Activated T-cell treated with anti-CD3 and anti-CD28 coated beads, Interleukin-2, amount 50 U/mL, for 48 hours (primary cell): ENCODE measurements around the gene DMXL1.

Experiments used
- DNase-seq, 2 experiments: peaks; one replicate each; pipeline ENCODE4 v3.0.0-alpha.2; 2020

Gene DMXL1

GRCh38 chr5:119271758-119272730, 201.2 kb downstream of the DMXL1 start:
- DNase-seq: no peak

DNA sequence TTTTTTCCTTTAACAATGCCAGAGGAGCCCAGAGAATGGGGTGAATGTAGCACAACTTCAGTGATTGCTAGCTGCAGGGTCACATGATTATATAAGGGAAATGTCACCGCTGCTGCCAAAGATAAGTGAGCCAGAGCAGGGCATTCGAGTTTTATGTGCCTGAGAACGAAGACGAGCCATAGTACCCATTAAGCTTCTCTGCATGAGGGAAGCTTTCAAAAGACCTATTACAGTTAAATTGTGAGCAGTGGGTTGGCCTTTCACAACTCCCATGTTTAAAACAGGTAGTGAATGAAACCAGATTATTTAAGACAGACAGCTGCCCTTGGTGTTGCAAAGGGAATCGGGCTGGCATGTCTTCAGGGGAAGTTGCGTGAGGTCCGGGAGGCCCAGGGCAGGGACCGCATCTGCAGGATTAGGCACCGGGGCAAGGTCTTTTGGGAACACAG, 202.5 kb downstream of the DMXL1 start:
- no peak for DNase-seq

DNA sequence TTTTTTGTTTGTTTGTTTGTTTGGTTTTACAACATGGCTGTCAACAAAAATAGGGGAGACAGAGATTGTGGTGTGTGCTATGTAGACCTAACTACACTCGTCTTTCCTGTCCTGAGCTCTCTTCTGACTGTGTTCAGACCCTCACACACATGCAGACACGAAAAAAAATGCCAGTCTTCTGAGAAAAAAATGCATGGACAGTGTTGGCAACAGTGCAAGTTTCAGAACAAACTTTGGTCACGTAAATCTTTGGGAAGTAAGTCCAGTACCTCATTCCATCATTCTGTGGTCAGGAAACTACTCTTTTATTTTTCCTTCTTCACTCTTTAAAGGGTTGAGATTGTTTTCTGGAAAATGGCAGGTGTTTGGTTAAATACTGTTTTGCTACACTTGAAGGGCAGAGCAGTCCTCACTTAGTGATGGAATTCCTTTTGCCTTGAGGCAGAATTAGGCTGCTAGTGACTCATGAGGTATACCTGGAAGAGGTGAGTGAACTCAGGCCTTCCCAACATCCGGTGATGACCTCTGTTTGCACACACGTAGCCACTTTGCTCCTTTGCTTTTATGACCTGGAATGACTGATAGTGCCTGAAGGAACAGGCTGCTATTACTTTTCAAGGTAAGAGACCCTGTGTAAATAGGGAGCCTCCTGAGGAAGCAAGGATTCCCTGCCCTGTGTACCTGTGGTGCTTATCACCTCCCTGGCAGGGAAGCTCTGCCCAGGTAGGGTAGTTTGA, 203.3 kb downstream of the DMXL1 start:
- no peak for DNase-seq

DNA sequence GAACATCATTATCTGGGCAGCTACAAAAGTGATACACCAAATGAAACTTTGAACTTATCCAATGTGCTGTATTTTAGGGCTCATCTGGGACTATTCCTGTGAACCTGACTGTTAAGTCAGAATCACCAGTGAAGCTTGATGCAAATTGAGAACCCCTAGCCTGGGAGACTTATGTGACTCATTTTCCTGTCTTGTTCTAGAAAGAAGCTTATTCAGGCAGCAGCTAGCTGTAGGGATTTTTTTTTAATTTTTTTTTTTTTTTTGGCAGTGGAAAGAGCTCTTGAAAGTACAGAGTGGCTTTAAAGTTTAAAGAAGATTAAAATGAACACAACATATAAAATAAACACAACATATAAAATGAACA, 203.9 kb downstream of the DMXL1 start:
- DNase-seq: no peak

GRCh38 chr5:119275146-119275545, 204.3 kb downstream of the DMXL1 start:
- DNase-seq: no peak

- DNase-seq: peak; percentile 55 to 61
Observed at GRCh38 chr5:119275601-119276173, 204.8 kb downstream of the DMXL1 start.

- DNase-seq: no peak
Observed at GRCh38 chr5:119276978-119277377, 206.1 kb downstream of the DMXL1 start.

DNA sequence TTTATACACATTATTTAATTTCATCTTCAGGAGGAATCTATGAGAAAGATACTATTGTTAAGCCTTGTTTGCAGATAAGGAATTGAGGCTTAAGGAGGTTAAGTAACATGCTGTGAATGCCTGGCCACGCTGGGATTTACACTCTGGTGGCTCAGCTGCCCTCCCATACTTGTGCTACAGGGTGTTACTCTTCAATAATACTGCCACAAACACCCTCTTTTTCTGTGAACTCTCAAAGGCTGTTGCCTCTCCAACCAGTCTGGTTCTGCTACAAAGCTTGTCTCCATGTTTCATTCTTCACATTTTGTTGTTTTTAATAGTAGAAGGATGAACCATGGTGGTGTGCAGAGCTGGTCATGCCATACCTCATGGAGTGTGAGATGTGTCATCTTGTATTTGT, 208.2 kb downstream of the DMXL1 start:
- no peak for DNase-seq

- no peak for DNase-seq
Observed at GRCh38 chr5:119280380-119280779, 209.5 kb downstream of the DMXL1 start.

GRCh38 chr5:119282628-119283027, 211.7 kb downstream of the DMXL1 start:
- DNase-seq: no peak

DNA sequence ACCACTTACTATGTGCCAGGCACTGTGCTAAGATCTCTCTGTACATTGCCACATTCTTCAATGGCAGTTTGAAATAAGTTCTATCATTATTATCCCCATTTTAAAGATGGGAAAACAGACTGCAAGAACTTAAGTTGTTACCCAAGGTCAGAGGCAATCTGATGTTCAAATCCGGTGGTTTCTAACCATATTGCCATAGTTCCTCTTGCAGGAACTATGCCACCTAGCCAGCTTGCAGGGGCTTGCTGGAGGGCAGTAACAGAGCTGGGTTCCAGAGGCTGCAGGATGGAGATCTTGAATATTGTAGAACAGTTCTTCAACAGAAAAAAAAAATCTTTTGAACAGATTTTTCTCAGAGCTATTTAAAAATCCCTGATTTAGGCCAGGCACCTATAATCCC, 213.1 kb downstream of the DMXL1 start:
- no peak for DNase-seq

DNA sequence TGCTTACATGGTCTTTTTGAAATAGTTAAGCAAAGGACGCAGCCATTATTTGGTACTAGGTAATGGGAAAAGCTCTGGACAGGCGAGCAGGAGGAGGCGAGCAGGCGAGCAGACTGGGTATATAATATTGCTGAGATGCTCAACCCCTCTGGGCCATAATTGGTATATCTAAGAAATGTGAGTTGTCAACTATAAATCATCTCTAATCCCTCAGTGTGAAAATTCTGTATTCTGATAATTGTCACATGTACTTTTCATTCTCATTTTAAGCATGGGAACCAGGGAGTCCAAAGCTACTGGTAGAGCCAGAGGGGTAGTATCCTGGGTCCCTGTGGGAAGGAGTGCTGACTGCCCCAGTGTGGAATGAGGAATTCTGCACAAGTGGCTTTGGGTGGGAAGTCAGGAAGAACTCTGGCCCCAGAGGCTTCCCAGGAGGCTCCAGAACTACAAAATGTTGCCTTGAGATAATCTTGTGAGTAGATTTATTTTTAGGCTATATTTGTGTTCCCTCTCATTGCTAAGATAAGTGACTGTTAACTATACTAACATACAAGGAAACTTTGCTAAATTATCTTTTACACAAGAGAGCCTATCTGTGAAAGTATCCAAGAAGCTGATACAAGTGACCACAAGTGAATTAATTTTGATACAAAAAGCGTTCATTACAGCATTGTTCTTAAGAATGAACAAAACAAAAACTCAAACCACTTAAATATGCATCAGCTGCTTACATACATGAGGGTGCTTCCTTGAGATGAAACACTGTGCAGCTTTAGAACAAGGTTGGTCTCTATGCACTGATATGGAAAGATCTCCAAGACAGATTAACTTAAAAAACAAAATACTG, 214.4 kb downstream of the DMXL1 start:
- no peak for DNase-seq

- DNase-seq: no peak
Observed at GRCh38 chr5:119286511-119287488, 215.9 kb downstream of the DMXL1 start.

- DNase-seq: no peak
Observed at GRCh38 chr5:119287547-119288111, 216.7 kb downstream of the DMXL1 start.

- DNase-seq: no peak
Observed at GRCh38 chr5:119288379-119289033, 217.6 kb downstream of the DMXL1 start.

DNA sequence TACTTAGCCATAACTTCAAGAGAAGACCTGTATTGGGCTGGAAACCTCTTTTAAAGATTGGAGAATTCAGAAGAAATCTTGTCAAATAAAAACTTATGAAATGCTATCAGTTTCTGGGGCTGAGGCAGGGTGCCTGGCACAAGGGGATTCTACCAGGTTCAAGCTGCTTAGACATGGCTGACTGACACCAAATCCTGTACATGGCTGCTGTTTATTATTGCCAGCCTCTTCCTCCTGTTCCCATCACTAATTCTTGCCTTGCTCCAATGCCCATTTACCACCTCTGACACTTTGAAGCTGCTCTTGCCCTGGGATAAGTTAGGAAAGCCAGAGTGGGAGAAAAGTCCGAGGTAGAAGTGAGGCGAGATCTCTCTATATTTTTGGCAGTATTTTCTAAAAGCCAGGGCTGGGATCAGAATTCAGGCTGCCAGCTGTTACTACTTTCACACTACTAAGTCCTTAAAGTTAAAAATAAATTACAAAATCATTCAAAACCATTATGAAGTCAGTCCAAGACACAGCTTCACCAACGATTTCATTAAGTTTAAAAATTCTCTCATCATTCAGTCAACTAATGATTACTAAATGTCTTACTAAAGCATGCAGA, 218.7 kb downstream of the DMXL1 start:
- DNase-seq: no peak

DNA sequence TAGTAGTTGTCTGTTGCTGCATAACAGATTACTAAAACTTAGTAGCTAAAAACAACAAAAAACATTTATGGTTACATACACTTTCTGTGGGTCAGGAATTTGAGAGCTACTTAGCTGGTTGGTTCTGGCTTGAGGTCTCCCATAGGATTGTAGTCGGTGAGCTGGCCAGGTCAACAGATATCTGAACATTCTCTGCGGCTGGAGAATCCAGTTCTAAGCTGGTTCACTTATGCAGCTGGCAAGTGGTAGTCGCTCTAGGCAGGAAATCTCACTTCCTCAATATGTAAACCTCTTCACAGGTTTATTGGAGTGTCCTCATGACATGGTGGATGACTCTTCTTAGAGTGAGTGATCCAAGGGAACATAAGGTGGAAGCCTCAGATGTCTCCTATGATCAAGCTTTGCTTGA, 219.3 kb downstream of the DMXL1 start:
- no peak for DNase-seq

DNA sequence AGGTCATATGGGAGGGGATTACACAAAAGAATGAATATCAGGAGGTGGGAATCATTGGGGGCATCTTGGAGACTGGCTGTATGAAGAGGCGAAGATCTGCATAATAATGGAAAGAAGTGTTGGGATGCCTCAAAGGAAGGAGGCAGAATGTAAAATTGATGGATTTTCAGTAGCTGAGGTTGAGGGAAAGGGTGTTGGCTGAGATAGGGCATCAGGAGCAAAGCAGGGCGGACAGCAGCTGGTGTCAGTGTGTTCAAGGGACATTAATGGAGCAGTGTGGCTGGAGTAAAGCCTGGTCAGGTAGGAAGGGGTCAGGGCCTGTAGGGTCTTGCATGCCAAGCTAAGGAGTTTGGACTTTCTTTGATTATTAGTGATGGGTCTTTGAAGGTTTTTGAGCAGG, 219.7 kb downstream of the DMXL1 start:
- DNase-seq: no peak

DNA sequence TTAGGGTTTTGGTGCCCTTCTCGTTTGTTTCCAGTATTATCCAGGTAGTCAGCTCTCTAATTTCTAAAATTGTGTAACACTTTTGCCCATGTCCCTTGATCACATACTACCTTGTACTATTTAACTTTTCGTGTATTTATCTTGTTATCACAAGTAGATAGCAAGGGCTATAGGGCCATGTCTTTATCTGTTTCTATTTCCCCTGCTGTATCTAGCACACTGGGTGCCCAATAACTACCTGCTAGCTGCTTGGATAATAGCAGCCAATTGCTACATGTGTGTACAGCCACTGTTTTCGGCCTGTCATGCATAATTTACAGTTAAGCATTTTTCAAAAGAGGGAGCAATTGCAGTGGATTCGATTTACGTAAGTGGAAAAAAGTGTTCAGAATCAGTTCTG, 220.2 kb downstream of the DMXL1 start:
- DNase-seq: no peak

DNA sequence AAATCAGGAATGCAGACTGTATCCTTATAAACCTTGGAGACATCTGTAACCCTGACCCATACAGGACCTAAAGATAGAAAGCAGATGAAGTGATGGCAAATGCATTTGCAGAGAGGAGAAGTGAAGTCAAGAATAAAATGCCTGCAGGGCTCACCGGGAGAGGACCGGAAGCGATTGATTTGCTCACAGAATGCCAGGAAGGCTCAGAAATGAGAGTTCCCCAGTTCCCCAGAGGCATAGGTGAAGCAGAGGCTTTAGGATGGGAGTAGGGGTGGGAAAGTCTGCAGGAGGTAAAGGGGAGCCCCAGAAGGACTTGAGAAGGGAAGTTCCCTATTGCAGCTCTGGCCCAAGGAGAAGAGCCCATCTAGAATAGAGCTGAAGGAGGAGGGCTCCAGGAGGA, 221.0 kb downstream of the DMXL1 start:
- no peak for DNase-seq
